Upper lobe of left lung (tissue), 4 donors: ENCODE data around the gene KCNK2.

Experiments
- EP300 ChIP-seq, 4 donors: sonication (generic); formaldehyde crosslinking; IDR thresholded peaks; one replicate each; pipeline ENCODE4 v1.5.1; 2017; ENCODE audit warnings: antibody characterized with exemption in 4 of 4, control low read depth in 2 of 4
- POLR2A ChIP-seq, 4 donors: fragments of 450-650 bp; IDR thresholded peaks; one replicate each; pipeline ENCODE4 v1.5.1; 2016 to 2017; ENCODE audit warnings: antibody characterized with exemption in 4 of 4, mild to moderate bottlenecking in 2 of 4
- TF ChIP-seq, protein P1 (sequence below), 6 experiments: fragments of 450-650 bp in 4 of 6; fragments of 200-600 bp in 2 of 6; sonication (generic) in 2 of 6; IDR thresholded peaks; one replicate each; pipeline ENCODE4 v1.5.1; 2016 to 2019; ENCODE audit warnings: antibody characterized with exemption in 6 of 6

DNA sequence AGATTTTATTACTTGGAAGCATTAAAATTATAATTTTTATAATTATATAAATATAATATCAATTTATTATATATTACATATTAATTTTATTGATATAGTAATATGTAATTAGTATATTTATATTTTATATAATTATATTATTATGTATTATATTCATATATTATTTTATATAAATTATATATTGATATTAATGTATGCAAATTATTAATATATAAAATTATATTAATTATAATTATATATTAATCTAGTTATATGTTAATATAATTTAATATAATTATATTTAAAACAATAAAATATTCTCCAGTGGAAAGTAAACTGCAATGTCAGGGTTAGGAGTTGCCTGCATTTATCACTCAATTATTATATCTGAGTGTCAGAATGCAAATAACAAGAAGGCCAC is 48.8 kb downstream of the KCNK2 start:
- TF ChIP-seq, protein P1, sequence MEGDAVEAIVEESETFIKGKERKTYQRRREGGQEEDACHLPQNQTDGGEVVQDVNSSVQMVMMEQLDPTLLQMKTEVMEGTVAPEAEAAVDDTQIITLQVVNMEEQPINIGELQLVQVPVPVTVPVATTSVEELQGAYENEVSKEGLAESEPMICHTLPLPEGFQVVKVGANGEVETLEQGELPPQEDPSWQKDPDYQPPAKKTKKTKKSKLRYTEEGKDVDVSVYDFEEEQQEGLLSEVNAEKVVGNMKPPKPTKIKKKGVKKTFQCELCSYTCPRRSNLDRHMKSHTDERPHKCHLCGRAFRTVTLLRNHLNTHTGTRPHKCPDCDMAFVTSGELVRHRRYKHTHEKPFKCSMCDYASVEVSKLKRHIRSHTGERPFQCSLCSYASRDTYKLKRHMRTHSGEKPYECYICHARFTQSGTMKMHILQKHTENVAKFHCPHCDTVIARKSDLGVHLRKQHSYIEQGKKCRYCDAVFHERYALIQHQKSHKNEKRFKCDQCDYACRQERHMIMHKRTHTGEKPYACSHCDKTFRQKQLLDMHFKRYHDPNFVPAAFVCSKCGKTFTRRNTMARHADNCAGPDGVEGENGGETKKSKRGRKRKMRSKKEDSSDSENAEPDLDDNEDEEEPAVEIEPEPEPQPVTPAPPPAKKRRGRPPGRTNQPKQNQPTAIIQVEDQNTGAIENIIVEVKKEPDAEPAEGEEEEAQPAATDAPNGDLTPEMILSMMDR (IDR thresholded peaks at IDR 0.05), result no peak
- TF ChIP-seq POLR2A (IDR thresholded peaks at IDR 0.05) (no peak), EP300 (IDR thresholded peaks at IDR 0.05) (no peak)
